Measurements from ENCODE around the gene TNS4.

GRCh38 chr17:40452216-40452787 lies 49.1 kb downstream of the TNS4 start:
- TF ChIP-seq CTCF (IDR thresholded peaks at IDR 0.05) = no peak
- no peak for TF ChIP-seq POLR2A (IDR thresholded peaks at IDR 0.05)

Measured in esophagus squamous epithelium (tissue), 4 donors.